GM13976 (cell line): ENCODE data around the gene CNDP1.

Experiments used
- DNase-seq: peaks from one replicate; pipeline ENCODE4 v3.0.0; 2012; ENCODE audit warnings: low spot score
- in situ Hi-C: fragments of 300-500 bp; cut with MboI; formaldehyde crosslinking; loops from one replicate; pipeline ENCODE4 v1.12.0; 2022; ENCODE audit warnings: low sequenced_read_pairs, mixed read lengths, inconsistent platforms; ENCODE audit not compliant: unreplicated experiment
- TF ChIP-seq, protein P1 (sequence below): IDR thresholded peaks from 2 replicates; pipeline ENCODE4 v1.5.1; 2012; ENCODE audit warnings: borderline replicate concordance, mild to moderate bottlenecking; ENCODE audit not compliant: insufficient read depth; ENCODE audit errors: extremely low read depth, missing control alignments, control extremely low read depth

Gene CNDP1

DNA sequence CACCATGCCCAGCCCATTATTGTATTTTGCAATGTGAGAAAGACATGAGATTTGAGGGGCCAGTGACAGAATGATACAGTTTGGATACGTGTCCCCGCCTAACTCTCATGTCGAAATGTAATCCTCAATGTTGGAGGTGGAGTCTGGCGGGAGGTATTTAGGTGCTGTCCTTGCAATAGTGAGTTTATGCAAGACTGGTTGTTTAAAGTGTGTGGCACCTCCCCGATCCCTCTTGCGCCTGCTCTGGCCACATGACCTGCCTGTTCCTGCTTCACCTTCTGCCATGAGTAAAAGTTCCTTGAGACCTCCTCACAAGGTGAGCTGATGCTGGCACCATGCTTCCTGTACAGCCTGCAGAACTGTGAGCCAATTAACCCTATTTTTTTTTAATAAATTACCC lies 16.6 kb downstream of the CNDP1 start:
- TF ChIP-seq, protein P1, sequence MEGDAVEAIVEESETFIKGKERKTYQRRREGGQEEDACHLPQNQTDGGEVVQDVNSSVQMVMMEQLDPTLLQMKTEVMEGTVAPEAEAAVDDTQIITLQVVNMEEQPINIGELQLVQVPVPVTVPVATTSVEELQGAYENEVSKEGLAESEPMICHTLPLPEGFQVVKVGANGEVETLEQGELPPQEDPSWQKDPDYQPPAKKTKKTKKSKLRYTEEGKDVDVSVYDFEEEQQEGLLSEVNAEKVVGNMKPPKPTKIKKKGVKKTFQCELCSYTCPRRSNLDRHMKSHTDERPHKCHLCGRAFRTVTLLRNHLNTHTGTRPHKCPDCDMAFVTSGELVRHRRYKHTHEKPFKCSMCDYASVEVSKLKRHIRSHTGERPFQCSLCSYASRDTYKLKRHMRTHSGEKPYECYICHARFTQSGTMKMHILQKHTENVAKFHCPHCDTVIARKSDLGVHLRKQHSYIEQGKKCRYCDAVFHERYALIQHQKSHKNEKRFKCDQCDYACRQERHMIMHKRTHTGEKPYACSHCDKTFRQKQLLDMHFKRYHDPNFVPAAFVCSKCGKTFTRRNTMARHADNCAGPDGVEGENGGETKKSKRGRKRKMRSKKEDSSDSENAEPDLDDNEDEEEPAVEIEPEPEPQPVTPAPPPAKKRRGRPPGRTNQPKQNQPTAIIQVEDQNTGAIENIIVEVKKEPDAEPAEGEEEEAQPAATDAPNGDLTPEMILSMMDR, result no peak
- in situ Hi-C loops, result loop anchor here (10.0 kb wide), 1 partner anchor 356 kb away; no protein-coding TSS in a partner anchor
- DNase-seq, result no peak

DNA sequence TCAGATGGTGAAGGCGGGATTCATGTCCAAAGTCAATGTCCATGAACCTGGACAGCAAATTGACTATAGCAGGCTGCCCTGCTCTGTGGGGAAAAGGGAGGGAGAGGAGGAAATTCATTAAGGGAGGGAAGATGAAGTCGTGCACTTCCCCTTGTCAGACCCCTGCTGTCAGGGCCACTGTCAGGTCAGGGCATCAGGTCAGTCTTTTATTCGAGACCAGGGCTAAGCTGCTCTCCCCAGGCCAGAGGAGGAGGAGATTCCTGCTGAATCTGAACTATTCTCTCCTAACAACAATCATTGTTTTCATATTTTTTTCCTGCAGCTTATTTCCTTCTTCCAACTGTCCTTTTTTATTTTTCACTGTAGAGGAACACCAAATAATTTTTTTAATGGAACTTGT lies 17.2 kb downstream of the CNDP1 start:
- TF ChIP-seq, protein P1, result no peak
- in situ Hi-C loops, result loop anchor here (10.0 kb wide), 1 partner anchor 357 kb away; no protein-coding TSS in a partner anchor
- DNase-seq, result no peak

DNA sequence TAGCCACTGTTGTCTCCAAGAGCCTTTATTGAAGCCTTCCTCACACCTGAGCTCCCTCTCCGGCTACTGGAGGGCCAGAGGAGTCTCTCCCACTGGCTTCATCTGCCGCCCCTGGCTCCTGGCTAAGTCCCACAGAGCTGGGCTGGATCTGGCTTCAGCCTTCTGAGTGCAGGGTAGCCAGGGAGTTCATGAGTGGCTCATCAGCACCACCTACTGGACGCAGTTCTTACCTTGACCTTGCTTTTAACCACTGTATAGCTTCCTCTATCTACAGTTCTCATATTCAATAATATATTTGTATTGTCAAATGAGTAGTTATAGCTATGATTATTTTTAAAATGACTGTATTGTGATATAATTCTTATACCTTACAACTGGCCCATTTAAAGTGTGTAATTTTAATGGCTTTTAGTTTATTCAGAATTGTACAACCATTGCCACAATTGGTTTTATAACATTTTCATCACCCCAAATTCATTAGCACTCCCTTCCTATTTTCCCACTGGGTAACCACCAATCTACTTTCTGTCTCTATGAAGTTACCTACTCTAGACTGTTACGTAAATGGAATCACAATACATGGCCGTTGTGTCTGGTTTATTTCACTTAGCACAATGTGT lies 17.7 kb downstream of the CNDP1 start:
- in situ Hi-C loops, result loop anchor here (10.0 kb wide), 1 partner anchor 357 kb away; no protein-coding TSS in a partner anchor
- peak; percentile 82 for DNase-seq
- TF ChIP-seq, protein P1, result peak; percentile 79

DNA sequence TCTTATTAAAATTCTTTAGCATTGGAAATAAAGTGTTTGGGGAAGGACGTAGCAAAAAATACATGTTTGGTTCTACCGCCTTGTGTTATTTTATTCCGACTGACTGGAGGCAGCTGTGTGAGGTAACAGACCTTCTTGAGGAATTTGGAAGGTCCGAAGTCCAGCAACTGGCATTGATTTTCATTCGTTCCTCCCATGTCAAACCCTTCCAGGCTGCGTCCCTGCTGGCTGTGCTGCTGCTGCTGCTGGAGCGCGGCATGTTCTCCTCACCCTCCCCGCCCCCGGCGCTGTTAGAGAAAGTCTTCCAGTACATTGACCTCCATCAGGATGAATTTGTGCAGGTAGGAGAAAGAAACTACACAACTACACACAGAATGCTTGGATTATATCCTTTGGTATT lies 21.8 kb downstream of the CNDP1 start:
- TF ChIP-seq, protein P1, result no peak
- DNase-seq, result no peak
- in situ Hi-C loops, result loop anchor here (10.0 kb wide), 1 partner anchor 361 kb away; no protein-coding TSS in a partner anchor

DNA sequence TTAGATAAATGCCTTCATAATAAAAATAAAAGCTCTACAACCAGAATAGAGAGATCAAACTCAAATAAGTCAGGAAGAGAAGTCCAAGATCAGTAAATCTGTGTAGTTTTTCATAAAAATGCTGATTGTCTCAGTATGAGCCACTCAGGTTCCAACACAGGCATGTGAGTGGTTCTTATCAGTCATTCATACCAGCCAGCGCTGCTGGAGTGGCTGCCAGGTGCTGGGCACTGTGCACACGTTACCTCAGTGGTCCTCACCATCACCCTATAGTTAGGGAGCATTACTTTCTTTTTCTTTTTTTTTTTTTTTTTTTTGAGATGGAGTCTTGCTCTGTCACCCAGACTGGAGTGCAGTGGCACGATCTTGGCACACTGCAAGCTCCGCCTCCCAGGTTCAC lies 23.8 kb downstream of the CNDP1 start:
- in situ Hi-C loops, result loop anchor here (10.0 kb wide), 1 partner anchor 363 kb away; no protein-coding TSS in a partner anchor
- TF ChIP-seq, protein P1, result no peak
- no peak for DNase-seq

DNA sequence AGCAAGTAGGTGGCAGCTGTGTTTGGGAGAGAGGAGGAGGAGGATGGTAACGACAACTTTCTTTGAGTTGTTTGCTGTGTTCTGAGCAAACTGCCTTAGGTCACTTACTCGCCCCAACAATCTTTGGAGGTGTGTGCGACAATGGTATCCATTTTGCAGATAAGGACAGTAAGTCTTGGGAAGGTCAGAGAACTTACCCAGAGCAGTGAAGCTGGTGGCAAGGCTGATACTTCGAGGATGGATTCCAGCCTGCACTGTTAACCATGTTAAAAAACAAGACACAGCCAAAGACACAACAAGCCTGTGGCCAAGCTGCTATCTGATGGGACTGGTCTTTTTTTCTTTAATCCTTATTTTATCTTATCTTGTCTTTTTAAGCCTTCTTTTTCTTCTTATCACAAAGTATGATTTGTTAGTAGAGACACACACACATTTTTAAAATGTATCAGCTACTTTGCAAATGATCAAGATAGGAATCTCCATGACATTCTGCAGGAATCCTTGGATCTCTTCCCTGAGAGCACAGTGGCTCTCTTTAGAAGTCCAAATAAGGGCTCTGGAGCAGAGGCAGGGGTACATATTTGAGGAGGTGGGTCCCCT lies 27.9 kb downstream of the CNDP1 start:
- TF ChIP-seq, protein P1, result no peak
- in situ Hi-C loops, result no loop called here

More for the DNA sequence above, 27.9 kb downstream of the CNDP1 start:
- no peak for DNase-seq
